ENCODE measurements around the gene LINC01488.

The LINC01488 gene

GRCh38 chr11:69481393-69481844 lies at the start of gene LINC01488:
TSS of gene LINC01488 (plus strand) at chr11:69481663.
- ATAC-seq, result no peak
- no peak for TF ChIP-seq ZNF565 (CRISPR knock-in tag; conservative IDR thresholded peaks at IDR 0.05; ENCODE audit: low read depth)
- no peak for TF ChIP-seq CREB5 (CRISPR knock-in tag; IDR thresholded peaks at IDR 0.05; ENCODE audit: low read depth)
- TF ChIP-seq ZNF70 (CRISPR knock-in tag; IDR thresholded peaks at IDR 0.05), result no peak
- TF ChIP-seq, protein P1, sequence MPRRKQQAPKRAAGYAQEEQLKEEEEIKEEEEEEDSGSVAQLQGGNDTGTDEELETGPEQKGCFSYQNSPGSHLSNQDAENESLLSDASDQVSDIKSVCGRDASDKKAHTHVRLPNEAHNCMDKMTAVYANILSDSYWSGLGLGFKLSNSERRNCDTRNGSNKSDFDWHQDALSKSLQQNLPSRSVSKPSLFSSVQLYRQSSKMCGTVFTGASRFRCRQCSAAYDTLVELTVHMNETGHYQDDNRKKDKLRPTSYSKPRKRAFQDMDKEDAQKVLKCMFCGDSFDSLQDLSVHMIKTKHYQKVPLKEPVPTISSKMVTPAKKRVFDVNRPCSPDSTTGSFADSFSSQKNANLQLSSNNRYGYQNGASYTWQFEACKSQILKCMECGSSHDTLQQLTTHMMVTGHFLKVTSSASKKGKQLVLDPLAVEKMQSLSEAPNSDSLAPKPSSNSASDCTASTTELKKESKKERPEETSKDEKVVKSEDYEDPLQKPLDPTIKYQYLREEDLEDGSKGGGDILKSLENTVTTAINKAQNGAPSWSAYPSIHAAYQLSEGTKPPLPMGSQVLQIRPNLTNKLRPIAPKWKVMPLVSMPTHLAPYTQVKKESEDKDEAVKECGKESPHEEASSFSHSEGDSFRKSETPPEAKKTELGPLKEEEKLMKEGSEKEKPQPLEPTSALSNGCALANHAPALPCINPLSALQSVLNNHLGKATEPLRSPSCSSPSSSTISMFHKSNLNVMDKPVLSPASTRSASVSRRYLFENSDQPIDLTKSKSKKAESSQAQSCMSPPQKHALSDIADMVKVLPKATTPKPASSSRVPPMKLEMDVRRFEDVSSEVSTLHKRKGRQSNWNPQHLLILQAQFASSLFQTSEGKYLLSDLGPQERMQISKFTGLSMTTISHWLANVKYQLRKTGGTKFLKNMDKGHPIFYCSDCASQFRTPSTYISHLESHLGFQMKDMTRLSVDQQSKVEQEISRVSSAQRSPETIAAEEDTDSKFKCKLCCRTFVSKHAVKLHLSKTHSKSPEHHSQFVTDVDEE (CRISPR knock-in tag; IDR thresholded peaks at IDR 0.05), result no peak
- no peak for TF ChIP-seq RARB (CRISPR knock-in tag; IDR thresholded peaks at IDR 0.05)
- TF ChIP-seq, protein P2, sequence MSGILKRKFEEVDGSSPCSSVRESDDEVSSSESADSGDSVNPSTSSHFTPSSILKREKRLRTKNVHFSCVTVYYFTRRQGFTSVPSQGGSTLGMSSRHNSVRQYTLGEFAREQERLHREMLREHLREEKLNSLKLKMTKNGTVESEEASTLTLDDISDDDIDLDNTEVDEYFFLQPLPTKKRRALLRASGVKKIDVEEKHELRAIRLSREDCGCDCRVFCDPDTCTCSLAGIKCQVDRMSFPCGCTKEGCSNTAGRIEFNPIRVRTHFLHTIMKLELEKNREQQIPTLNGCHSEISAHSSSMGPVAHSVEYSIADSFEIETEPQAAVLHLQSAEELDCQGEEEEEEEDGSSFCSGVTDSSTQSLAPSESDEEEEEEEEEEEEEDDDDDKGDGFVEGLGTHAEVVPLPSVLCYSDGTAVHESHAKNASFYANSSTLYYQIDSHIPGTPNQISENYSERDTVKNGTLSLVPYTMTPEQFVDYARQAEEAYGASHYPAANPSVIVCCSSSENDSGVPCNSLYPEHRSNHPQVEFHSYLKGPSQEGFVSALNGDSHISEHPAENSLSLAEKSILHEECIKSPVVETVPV (CRISPR knock-in tag; IDR thresholded peaks at IDR 0.05), result no peak
- TF ChIP-seq GLIS3 (CRISPR knock-in tag; IDR thresholded peaks at IDR 0.05), result no peak
- TF ChIP-seq TCF4 (CRISPR knock-in tag; IDR thresholded peaks at IDR 0.05; ENCODE audit: borderline replicate concordance), result no peak
- TF ChIP-seq, protein P3, sequence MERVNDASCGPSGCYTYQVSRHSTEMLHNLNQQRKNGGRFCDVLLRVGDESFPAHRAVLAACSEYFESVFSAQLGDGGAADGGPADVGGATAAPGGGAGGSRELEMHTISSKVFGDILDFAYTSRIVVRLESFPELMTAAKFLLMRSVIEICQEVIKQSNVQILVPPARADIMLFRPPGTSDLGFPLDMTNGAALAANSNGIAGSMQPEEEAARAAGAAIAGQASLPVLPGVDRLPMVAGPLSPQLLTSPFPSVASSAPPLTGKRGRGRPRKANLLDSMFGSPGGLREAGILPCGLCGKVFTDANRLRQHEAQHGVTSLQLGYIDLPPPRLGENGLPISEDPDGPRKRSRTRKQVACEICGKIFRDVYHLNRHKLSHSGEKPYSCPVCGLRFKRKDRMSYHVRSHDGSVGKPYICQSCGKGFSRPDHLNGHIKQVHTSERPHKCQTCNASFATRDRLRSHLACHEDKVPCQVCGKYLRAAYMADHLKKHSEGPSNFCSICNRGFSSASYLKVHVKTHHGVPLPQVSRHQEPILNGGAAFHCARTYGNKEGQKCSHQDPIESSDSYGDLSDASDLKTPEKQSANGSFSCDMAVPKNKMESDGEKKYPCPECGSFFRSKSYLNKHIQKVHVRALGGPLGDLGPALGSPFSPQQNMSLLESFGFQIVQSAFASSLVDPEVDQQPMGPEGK (CRISPR knock-in tag; IDR thresholded peaks at IDR 0.05; ENCODE audit: borderline replicate concordance), result no peak
- TF ChIP-seq, protein P4, sequence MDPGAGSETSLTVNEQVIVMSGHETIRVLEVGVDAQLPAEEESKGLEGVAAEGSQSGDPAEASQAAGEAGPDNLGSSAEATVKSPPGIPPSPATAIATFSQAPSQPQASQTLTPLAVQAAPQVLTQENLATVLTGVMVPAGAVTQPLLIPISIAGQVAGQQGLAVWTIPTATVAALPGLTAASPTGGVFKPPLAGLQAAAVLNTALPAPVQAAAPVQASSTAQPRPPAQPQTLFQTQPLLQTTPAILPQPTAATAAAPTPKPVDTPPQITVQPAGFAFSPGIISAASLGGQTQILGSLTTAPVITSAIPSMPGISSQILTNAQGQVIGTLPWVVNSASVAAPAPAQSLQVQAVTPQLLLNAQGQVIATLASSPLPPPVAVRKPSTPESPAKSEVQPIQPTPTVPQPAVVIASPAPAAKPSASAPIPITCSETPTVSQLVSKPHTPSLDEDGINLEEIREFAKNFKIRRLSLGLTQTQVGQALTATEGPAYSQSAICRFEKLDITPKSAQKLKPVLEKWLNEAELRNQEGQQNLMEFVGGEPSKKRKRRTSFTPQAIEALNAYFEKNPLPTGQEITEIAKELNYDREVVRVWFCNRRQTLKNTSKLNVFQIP (CRISPR knock-in tag; IDR thresholded peaks at IDR 0.05; ENCODE audit: borderline replicate concordance, low read depth), result no peak

- no peak for ATAC-seq
- TF ChIP-seq, protein P4 (CRISPR knock-in tag; IDR thresholded peaks at IDR 0.05; ENCODE audit: borderline replicate concordance, low read depth), result no peak
- no peak for TF ChIP-seq ZNF565 (CRISPR knock-in tag; conservative IDR thresholded peaks at IDR 0.05; ENCODE audit: low read depth)
- TF ChIP-seq RARB (CRISPR knock-in tag; IDR thresholded peaks at IDR 0.05), result no peak
- no peak for TF ChIP-seq CSDC2 (CRISPR knock-in tag; IDR thresholded peaks at IDR 0.05)
- TF ChIP-seq BACH2 (CRISPR knock-in tag; IDR thresholded peaks at IDR 0.05; ENCODE audit: borderline replicate concordance), result no peak
- TF ChIP-seq PPARA (CRISPR knock-in tag; IDR thresholded peaks at IDR 0.05; ENCODE audit: borderline replicate concordance), result no peak
- TF ChIP-seq ZFP3 (CRISPR knock-in tag; IDR thresholded peaks at IDR 0.05), result no peak
- TF ChIP-seq, protein P1 (CRISPR knock-in tag; IDR thresholded peaks at IDR 0.05), result no peak
- TF ChIP-seq ZNF8 (CRISPR knock-in tag; IDR thresholded peaks at IDR 0.05), result no peak
- TF ChIP-seq, protein P3 (CRISPR knock-in tag; IDR thresholded peaks at IDR 0.05; ENCODE audit: borderline replicate concordance), result no peak
- no peak for TF ChIP-seq ESRRG (CRISPR knock-in tag; IDR thresholded peaks at IDR 0.05)
- TF ChIP-seq TCF4 (CRISPR knock-in tag; IDR thresholded peaks at IDR 0.05; ENCODE audit: borderline replicate concordance), result no peak
- no peak for TF ChIP-seq GLIS3 (CRISPR knock-in tag; IDR thresholded peaks at IDR 0.05)
- TF ChIP-seq OSR1 (CRISPR knock-in tag; IDR thresholded peaks at IDR 0.05), result no peak
Measured at GRCh38 chr11:69431893-69432738, 49.3 kb upstream of the LINC01488 start.
